ENCODE data around the gene ACOT2.

ACOT2 gene

DNA sequence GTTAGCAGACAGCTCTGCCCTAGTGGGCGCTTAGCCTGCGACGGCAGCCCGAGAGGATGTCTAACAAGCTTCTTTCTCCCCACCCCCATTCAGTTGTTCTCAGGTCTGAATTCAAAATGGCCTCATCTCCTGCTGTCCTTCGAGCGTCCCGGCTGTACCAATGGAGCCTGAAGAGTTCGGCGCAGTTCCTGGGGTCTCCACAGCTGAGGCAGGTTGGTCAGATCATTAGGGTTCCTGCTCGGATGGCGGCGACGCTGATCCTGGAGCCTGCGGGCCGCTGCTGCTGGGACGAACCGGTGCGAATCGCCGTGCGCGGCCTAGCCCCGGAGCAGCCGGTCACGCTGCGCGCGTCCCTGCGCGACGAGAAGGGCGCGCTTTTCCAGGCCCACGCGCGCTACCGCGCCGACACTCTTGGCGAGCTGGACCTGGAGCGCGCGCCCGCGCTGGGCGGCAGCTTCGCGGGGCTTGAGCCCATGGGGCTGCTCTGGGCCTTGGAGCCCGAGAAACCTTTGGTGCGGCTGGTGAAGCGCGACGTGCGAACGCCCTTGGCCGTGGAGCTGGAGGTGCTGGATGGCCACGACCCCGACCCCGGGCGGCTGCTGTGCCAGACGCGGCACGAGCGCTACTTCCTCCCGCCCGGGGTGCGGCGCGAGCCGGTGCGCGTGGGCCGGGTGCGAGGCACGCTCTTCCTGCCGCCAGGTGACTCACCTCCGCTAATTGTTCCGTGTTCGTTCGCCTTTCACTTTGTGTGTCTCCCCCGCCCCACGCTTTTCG lies at the start of gene ACOT2:
Gene ACOT2, plus strand, starts transcription at position 29 of the 774 bp plus-strand sequence. Its CDS starts 28 bp downstream, at position 57.
- TF ChIP-seq MAX (IDR thresholded peaks at IDR 0.05), result 0 out of 2 replicates have a peak, but pooled peaks have one; percentile 24

DNA sequence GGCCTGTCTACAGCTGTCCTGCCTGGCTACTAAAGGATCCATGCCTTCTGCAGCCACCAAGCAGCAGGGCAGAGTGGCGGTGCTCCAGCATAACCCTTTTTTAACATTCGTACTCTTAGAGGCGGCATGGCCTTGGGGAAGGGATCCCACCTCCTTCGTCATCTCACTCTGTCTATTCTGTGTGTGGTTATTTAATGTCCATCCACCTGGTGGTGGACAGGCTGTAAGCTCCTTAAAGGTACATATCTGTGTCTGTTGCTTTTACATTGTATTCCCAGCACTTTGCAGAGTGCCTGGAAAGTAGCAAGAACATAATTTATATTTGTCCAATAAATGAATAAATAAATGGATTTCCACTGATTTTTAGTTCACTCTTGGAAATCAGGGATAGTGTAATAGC lies 47.8 kb upstream of the ACOT2 start:
- no peak for TF ChIP-seq NFIC (IDR thresholded peaks at IDR 0.05)
- TF ChIP-seq, protein P1, sequence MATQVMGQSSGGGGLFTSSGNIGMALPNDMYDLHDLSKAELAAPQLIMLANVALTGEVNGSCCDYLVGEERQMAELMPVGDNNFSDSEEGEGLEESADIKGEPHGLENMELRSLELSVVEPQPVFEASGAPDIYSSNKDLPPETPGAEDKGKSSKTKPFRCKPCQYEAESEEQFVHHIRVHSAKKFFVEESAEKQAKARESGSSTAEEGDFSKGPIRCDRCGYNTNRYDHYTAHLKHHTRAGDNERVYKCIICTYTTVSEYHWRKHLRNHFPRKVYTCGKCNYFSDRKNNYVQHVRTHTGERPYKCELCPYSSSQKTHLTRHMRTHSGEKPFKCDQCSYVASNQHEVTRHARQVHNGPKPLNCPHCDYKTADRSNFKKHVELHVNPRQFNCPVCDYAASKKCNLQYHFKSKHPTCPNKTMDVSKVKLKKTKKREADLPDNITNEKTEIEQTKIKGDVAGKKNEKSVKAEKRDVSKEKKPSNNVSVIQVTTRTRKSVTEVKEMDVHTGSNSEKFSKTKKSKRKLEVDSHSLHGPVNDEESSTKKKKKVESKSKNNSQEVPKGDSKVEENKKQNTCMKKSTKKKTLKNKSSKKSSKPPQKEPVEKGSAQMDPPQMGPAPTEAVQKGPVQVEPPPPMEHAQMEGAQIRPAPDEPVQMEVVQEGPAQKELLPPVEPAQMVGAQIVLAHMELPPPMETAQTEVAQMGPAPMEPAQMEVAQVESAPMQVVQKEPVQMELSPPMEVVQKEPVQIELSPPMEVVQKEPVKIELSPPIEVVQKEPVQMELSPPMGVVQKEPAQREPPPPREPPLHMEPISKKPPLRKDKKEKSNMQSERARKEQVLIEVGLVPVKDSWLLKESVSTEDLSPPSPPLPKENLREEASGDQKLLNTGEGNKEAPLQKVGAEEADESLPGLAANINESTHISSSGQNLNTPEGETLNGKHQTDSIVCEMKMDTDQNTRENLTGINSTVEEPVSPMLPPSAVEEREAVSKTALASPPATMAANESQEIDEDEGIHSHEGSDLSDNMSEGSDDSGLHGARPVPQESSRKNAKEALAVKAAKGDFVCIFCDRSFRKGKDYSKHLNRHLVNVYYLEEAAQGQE (IDR thresholded peaks at IDR 0.05; ENCODE audit: low read depth), result no peak
- TF ChIP-seq CEBPB (IDR thresholded peaks at IDR 0.05), result no peak
- no peak for TF ChIP-seq FOXM1 (IDR thresholded peaks at IDR 0.05; ENCODE audit: borderline replicate concordance, low read depth)
- TF ChIP-seq TAF1 (IDR thresholded peaks at IDR 0.05; ENCODE audit: low read depth), result no peak
- TF ChIP-seq RAD21 (IDR thresholded peaks at IDR 0.05; ENCODE audit: low read depth), result no peak
- TF ChIP-seq TEAD4 (IDR thresholded peaks at IDR 0.05), result no peak
- TF ChIP-seq CREB1 (IDR thresholded peaks at IDR 0.05; ENCODE audit: low read depth), result no peak
- TF ChIP-seq, protein P2, sequence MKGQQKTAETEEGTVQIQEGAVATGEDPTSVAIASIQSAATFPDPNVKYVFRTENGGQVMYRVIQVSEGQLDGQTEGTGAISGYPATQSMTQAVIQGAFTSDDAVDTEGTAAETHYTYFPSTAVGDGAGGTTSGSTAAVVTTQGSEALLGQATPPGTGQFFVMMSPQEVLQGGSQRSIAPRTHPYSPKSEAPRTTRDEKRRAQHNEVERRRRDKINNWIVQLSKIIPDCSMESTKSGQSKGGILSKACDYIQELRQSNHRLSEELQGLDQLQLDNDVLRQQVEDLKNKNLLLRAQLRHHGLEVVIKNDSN (IDR thresholded peaks at IDR 0.05), result no peak
- no peak for TF ChIP-seq TCF12 (IDR thresholded peaks at IDR 0.05; ENCODE audit: low read depth)
- no peak for TF ChIP-seq YY1 (IDR thresholded peaks at IDR 0.05; ENCODE audit: low read depth)
- no peak for TF ChIP-seq MAX (IDR thresholded peaks at IDR 0.05)
- TF ChIP-seq EGR1 (IDR thresholded peaks at IDR 0.05), result no peak
- no peak for TF ChIP-seq EP300 (IDR thresholded peaks at IDR 0.05; ENCODE audit: borderline replicate concordance)
- no peak for TF ChIP-seq ZBTB7A (IDR thresholded peaks at IDR 0.05; ENCODE audit: low read depth)

DNA sequence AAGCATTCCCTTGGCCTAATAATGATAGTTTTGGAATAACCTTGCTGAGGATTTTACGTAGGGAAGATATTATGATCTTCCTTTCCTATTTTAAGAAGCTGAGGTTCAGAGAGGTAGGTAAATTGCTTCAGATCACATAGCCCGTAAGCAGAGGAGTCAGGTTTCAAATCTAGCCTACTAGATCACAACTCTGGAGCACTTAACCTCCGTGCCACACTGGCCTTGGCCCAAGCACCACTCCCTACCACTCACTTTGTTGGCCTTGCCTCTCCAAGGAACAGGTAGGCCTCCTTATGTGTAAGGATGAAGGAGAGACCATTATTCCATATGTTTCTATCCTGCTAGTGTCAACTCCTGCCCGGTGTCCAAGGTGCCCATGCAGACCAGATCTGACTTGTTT lies 44.5 kb upstream of the ACOT2 start:
- TF ChIP-seq, protein P1 (IDR thresholded peaks at IDR 0.05; ENCODE audit: low read depth), result no peak
- TF ChIP-seq EP300 (IDR thresholded peaks at IDR 0.05; ENCODE audit: borderline replicate concordance), result no peak

- TF ChIP-seq NFIC (IDR thresholded peaks at IDR 0.05) (no peak), YY1 (IDR thresholded peaks at IDR 0.05; ENCODE audit: low read depth) (no peak), FOXM1 (IDR thresholded peaks at IDR 0.05; ENCODE audit: borderline replicate concordance, low read depth) (no peak), CEBPB (IDR thresholded peaks at IDR 0.05) (no peak), CREB1 (IDR thresholded peaks at IDR 0.05; ENCODE audit: low read depth) (no peak), TAF1 (IDR thresholded peaks at IDR 0.05; ENCODE audit: low read depth) (no peak)
- TF ChIP-seq, protein P1 (IDR thresholded peaks at IDR 0.05; ENCODE audit: low read depth), result no peak
- TF ChIP-seq, protein P2 (IDR thresholded peaks at IDR 0.05), result no peak
Observed at GRCh38 chr14:73526036-73526984, 42.7 kb upstream of the ACOT2 start.
